Kidney (tissue), 14 donors: Measurements from ENCODE around the gene RAD23B. TPM values are rescaled to one million over a fixed set of nuclear protein-coding genes. Genes with fewer than 3 reads are reported as not detected.
"Not testable (repeated sequence)": the region's sequence is repeated elsewhere in the genome, so short reads cannot be mapped to it uniquely, and the experiment has no call there.

Source experiments
- DNase-seq, 5 donors: peaks; one replicate each; pipeline ENCODE4 v3.0.0-alpha.2; 2013 to 2020
- FAIRE-seq: peaks from 2 replicates; lab custom pipeline; 2012; peaks lifted over from hg19 to GRCh38; lab: Jason Lieb, UNC
- H3K27ac ChIP-seq, 2 donors: one replicate each; pipeline ENCODE4 v1.7.0; 2013; ENCODE audit warnings: low read depth in 2 of 2, low read length in 2 of 2, inconsistent platforms in 1 of 2
- H3K27me3 ChIP-seq: one replicate; pipeline ENCODE4 v1.7.1; 2013; ENCODE audit warnings: low read length, inconsistent platforms; ENCODE audit not compliant: control insufficient read depth, insufficient read depth
- H3K36me3 ChIP-seq, 3 donors: one replicate each; pipeline versions ENCODE4 v1.7.0 to v1.7.1; 2013; ENCODE audit warnings: low read length in 3 of 3, control low read depth in 1 of 3, inconsistent platforms in 1 of 3; ENCODE audit not compliant: insufficient read depth in 3 of 3, control insufficient read depth in 2 of 3
- H3K4me1 ChIP-seq, 3 donors: one replicate each; pipeline versions ENCODE4 v1.7.0 to v1.7.1; 2013; ENCODE audit warnings: low read length in 3 of 3, inconsistent platforms in 1 of 3, low read depth in 1 of 3; ENCODE audit not compliant: control insufficient read depth in 2 of 3, insufficient read depth in 2 of 3
- H3K4me3 ChIP-seq, 3 donors: one replicate each; pipeline versions ENCODE4 v1.7.0 to v1.8.1; 2013; ENCODE audit warnings: low read length in 3 of 3, control low read depth in 1 of 3, inconsistent platforms in 1 of 3
- H3K9ac ChIP-seq, 3 donors: one replicate each; pipeline versions ENCODE4 v1.7.0 to v1.7.1; 2013; ENCODE audit warnings: low read length in 3 of 3, control low read depth in 1 of 3, inconsistent platforms in 1 of 3
- H3K9me3 ChIP-seq, 3 donors: one replicate each; pipeline versions ENCODE4 v1.7.0 to v1.7.1; 2013; ENCODE audit warnings: low read length in 3 of 3, control low read depth in 1 of 3, inconsistent platforms in 1 of 3; ENCODE audit not compliant: control insufficient read depth in 2 of 3, insufficient read depth in 1 of 3
- intact Hi-C: fragments of 100-400 bp; cut with DNase I; formaldehyde crosslinking; loops from one replicate; pipeline ENCODE4 v1.11.1; 2022
- polyA plus RNA-seq: library from polyadenylated mRNA; stranded (reverse); fragments of 350-450 nt; fragmentation: Illumina TruSeq; extraction: RNeasy Lipid Tissue Mini Kit (QIAGEN cat#74804); gene quantifications from one replicate; pipeline ENCODE4 v1.2.3, GENCODE V29; 2014; ENCODE audit warnings: low read depth, low replicate concordance; ENCODE audit not compliant: insufficient read depth
- total RNA-seq: library from RNA; stranded (reverse); fragmentation: NEBNext Ultra II Directional; extraction: Animal tissue kit (Norgen Biotek cat#: 25700); gene quantifications from one replicate; pipeline ENCODE4 v1.2.1, GENCODE V29; 2021
- TF ChIP-seq, protein P1 (sequence below): IDR thresholded peaks from 3 replicates; pipeline ENCODE4 v1.5.1; 2012; ENCODE audit warnings: mild to moderate bottlenecking, moderate library complexity, borderline replicate concordance; ENCODE audit not compliant: insufficient read depth; ENCODE audit errors: extremely low read depth
- donor health status: control.
- donor health status: control.
- donor health status: control.
- donor health status: control.
- donor health status: control.
- donor health status: DM: yes; HTN: yes; CAD: no.
- donor health status: Normal renal cell carcinoma (clear cell type).

The RAD23B gene
- total and polyA plus RNA-seq, 2 donors from 2014 or later, result 40.5 to 76.5 TPM

DNA sequence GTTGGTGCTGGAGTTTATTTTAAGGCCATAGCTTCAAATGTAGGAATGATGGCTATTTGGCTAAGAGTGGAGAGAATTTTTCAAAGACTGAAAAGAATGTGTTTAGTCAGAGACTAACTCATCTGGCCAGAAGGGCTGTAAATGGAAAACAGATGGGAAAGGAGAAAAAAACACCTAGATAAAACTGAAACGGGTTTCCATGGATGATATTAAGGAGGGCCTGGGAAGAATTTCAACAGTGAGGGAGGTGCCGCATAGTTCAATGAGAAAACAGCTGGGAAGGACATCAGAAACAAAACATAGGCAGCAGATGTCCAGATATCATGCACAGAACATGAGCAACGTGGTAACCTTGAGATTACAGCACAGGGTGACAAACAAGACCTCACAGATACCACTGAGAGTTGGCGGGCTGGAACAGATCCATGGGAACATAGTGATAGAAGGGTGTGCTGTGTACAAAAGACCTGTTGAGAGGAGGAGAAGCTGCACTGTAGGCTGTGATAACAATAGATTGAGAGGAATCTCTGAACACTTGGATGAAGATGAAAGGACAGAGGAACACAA lies 31.2 kb upstream of the RAD23B start:
- no peak for FAIRE-seq
- TF ChIP-seq, protein P1, sequence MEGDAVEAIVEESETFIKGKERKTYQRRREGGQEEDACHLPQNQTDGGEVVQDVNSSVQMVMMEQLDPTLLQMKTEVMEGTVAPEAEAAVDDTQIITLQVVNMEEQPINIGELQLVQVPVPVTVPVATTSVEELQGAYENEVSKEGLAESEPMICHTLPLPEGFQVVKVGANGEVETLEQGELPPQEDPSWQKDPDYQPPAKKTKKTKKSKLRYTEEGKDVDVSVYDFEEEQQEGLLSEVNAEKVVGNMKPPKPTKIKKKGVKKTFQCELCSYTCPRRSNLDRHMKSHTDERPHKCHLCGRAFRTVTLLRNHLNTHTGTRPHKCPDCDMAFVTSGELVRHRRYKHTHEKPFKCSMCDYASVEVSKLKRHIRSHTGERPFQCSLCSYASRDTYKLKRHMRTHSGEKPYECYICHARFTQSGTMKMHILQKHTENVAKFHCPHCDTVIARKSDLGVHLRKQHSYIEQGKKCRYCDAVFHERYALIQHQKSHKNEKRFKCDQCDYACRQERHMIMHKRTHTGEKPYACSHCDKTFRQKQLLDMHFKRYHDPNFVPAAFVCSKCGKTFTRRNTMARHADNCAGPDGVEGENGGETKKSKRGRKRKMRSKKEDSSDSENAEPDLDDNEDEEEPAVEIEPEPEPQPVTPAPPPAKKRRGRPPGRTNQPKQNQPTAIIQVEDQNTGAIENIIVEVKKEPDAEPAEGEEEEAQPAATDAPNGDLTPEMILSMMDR, result no peak
- intact Hi-C loops, result no loop called here
- Histone ChIP-seq H3K36me3 (no peaks in the 10 kb centered on the region), H3K9ac (no peak overlapping the region), H3K9me3 (no peaks in the 10 kb centered on the region), H3K4me1 (no peaks in the 10 kb centered on the region), H3K27ac (no peak overlapping the region), H3K27me3 (no peaks in the 10 kb centered on the region), H3K4me3 (no peak overlapping the region)
- DNase-seq, result no peak

DNA sequence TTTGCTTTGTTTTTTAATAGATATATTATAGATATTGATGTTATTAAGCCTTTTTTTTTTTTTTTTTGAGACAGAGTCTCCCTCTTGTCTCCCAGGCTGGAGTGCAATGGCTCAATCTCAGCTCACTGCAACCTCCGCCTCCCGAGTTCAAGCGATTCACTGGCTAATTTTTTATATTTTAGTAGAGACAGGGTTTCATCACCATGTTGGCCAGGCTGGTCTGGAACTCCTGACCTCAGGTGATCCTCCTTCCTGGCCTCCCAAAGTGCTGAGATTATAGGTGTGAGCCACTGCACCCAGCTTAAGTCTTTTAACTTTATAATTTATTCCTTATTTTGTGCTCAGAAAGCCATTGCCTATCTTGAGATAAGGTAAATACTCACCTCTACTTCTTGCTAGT lies 24.2 kb upstream of the RAD23B start:
- FAIRE-seq (no peak), DNase-seq (no peak)
- peaks cover 0 to 5% (median 2%) of the 10 kb centered on the region in 3 donors for H3K4me1 ChIP-seq
- intact Hi-C loops, result no loop called here
- no peaks in the 10 kb centered on the region for H3K27me3 ChIP-seq
- H3K36me3 ChIP-seq, result no peaks in the 10 kb centered on the region
- no peak overlapping the region for H3K27ac ChIP-seq
- no peak overlapping the region for H3K4me3 ChIP-seq
- H3K9ac ChIP-seq, result no peak overlapping the region
- H3K9me3 ChIP-seq, result no peaks in the 10 kb centered on the region
- TF ChIP-seq, protein P1, result no peak

DNA sequence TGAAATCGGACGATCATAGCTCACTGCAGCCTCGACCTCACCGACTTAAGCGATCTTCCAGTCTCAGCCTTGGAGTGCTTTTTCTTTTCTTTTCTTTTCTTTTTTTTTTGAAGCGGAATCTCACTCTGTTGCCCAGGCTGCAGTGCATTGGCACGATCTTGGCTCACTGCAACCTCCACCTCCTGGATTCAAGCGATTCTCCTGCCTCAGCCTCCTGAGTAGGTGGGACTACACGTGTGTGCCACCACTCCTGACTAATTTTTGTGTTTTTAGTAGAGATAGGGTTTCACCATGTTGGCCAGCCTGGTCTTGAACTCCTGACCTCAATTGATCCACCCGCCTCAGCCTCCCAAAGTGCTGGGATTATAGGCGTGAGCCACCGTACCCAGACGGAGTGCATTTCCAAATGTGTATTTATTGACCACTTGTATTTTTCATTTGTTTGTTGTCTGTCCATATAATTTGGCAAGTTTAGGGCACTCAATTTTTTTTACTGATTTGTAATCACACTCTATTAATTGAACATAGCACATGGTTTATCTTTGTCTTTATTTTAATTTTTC lies 23.2 kb upstream of the RAD23B start:
- H3K9me3 ChIP-seq, H3K27ac ChIP-seq, H3K27me3 ChIP-seq, H3K4me1 ChIP-seq, FAIRE-seq, H3K4me3 ChIP-seq, intact Hi-C loops, H3K36me3 ChIP-seq, H3K9ac ChIP-seq, DNase-seq: not testable (repeated sequence)

DNA sequence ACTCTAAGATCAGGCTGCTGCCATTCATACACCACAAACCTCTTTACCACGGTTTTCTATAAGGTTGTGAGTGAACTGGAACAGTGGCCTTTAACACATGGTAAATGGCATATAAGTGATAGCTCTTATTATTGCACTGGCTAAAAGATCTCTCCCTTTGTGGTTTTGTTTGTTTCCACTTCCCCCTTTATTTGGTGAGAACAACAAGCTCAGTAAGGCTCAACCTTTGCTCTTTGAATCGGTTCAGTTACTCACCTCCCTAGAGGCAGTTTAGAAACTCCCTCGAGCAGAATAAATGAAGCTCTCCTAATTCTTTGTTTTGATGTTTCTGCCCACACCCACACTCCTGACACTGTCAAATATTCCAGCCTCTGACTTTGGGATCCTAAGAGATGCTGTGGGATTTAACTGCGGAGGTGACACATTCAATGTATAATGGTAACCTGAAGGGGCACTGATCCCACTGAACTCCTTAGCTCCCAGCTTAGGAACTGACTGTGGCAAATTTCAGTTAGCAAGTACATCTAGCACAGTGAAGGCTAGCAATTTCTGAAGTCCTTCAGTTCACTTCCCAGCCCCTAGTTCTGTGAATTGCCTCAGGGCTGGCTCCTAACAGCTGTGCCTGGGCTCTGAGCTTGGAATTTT lies 22.5 kb upstream of the RAD23B start:
- no peak overlapping the region for H3K4me3 ChIP-seq
- no peaks in the 10 kb centered on the region for H3K36me3 ChIP-seq
- intact Hi-C loops, result no loop called here
- FAIRE-seq (no peak), DNase-seq (peak in 1 of 5 donors; percentile 30)
- H3K27me3 ChIP-seq, result no peaks in the 10 kb centered on the region
- H3K27ac ChIP-seq, result no peak overlapping the region
- H3K9ac ChIP-seq, result no peak overlapping the region
- H3K4me1 ChIP-seq, result peaks cover 0 to 5% (median 2%) of the 10 kb centered on the region in 3 donors
- H3K9me3 ChIP-seq, result peaks cover 0 to 5% (median 0%) of the 10 kb centered on the region in 3 donors
- TF ChIP-seq, protein P1, result no peak
